Liver (tissue), 9 donors: ENCODE measurements around the gene RELA. TPM values are rescaled to one million over a fixed set of nuclear protein-coding genes. Genes with fewer than 3 reads are reported as not detected.

Experiments used
- DNase-seq: peaks from one replicate; pipeline ENCODE4 v3.0.0-alpha.2; 2017; ENCODE audit warnings: low spot score
- H3K27ac ChIP-seq, 2 donors: one replicate each; pipeline ENCODE4 v1.7.0; 2013; ENCODE audit warnings: inconsistent platforms in 2 of 2, low read length in 2 of 2, control low read depth in 1 of 2, low read depth in 1 of 2, mild to moderate bottlenecking in 1 of 2
- H3K27me3 ChIP-seq, 4 donors: one replicate each; pipeline versions ENCODE4 v1.6.1 to v1.7.0; 2013; ENCODE audit warnings: low read length in 3 of 4, inconsistent platforms in 1 of 4, mild to moderate bottlenecking in 1 of 4, moderate library complexity in 1 of 4; ENCODE audit not compliant: control insufficient read depth in 4 of 4, insufficient read depth in 4 of 4
- H3K36me3 ChIP-seq, 4 donors: one replicate each; pipeline versions ENCODE4 v1.6.1 to v1.7.0; 2013; ENCODE audit warnings: low read length in 3 of 4, mild to moderate bottlenecking in 3 of 4, low read depth in 1 of 4, moderate library complexity in 1 of 4; ENCODE audit not compliant: control insufficient read depth in 4 of 4, insufficient read depth in 3 of 4
- H3K4me1 ChIP-seq, 4 donors: one replicate each; pipeline versions ENCODE4 v1.6.1 to v1.7.0; 2013; ENCODE audit warnings: low read length in 3 of 4, mild to moderate bottlenecking in 3 of 4, moderate library complexity in 1 of 4; ENCODE audit not compliant: control insufficient read depth in 4 of 4, insufficient read depth in 4 of 4
- H3K4me3 ChIP-seq, 3 donors: one replicate each; pipeline versions ENCODE4 v1.6.1 to v1.7.0; 2013; ENCODE audit warnings: low read length in 3 of 3, control low read depth in 1 of 3, low read depth in 1 of 3, mild to moderate bottlenecking in 1 of 3
- H3K9ac ChIP-seq, 2 donors: one replicate each; pipeline ENCODE4 v1.7.0; 2013; ENCODE audit warnings: low read length in 2 of 2, mild to moderate bottlenecking in 2 of 2, moderate library complexity in 2 of 2, control low read depth in 1 of 2, low read depth in 1 of 2
- H3K9me3 ChIP-seq, 4 donors: one replicate each; pipeline versions ENCODE4 v1.6.1 to v1.7.0; 2013; ENCODE audit warnings: low read length in 3 of 4; ENCODE audit not compliant: control insufficient read depth in 4 of 4
- FOXA1 ChIP-seq: IDR thresholded peaks from 2 replicates; pipeline ENCODE4 v1.6.1; 2016; ENCODE audit warnings: antibody characterized with exemption
- FOXA2 ChIP-seq: IDR thresholded peaks from 2 replicates; pipeline ENCODE4 v1.6.1; 2016; ENCODE audit warnings: antibody characterized with exemption
- JUND ChIP-seq, 2 donors: IDR thresholded peaks; 2 replicates each; pipeline ENCODE4 v1.6.1; 2016; ENCODE audit warnings: antibody characterized with exemption in 2 of 2
- NR2F2 ChIP-seq: IDR thresholded peaks from 2 replicates; pipeline ENCODE4 v1.6.1; 2016; ENCODE audit warnings: antibody characterized with exemption
- RAD21 ChIP-seq, 2 donors: IDR thresholded peaks; 2 replicates each; pipeline ENCODE4 v1.6.1; 2016; ENCODE audit warnings: antibody characterized with exemption in 2 of 2, mild to moderate bottlenecking in 2 of 2
- SP1 ChIP-seq: IDR thresholded peaks from 2 replicates; pipeline ENCODE4 v1.6.1; 2018; ENCODE audit warnings: antibody characterized with exemption, mild to moderate bottlenecking
- YY1 ChIP-seq: IDR thresholded peaks from 2 replicates; pipeline ENCODE4 v1.6.1; 2016; ENCODE audit warnings: antibody characterized with exemption, mild to moderate bottlenecking
- WGBS: extraction: QIAGEN DNeasy Blood & Tissue Kit; methylation state at CpG from one replicate; pipeline ENCODE4 v1.1.7; 2013; 5-methylcytosine and 5-hydroxymethylcytosine counted together
- polyA plus RNA-seq, 2 donors: library from polyadenylated mRNA; stranded (reverse) in 1 of 2; unstranded in 1 of 2; fragments of 200-250 nt in 1 of 2; fragments of >200 nt in 1 of 2; fragmentation: Nextera tagmentation in 1 of 2; extraction: Ambion mirVana in 1 of 2; gene quantifications; one replicate each; pipeline versions ENCODE4 v1.2.1 to v1.2.3, GENCODE V29; 2013 to 2015
- total RNA-seq, 2 donors: library from RNA; depleted of rRNA; stranded (reverse); fragments of >200 nt; gene quantifications; one replicate each; pipeline ENCODE4 v1.2.3, GENCODE V29; 2014
- TF ChIP-seq, protein P1 (sequence below): fragments of 150-350 bp; IDR thresholded peaks from 2 replicates; pipeline ENCODE4 v1.5.1; 2017; ENCODE audit warnings: improper control_type of control experiment, low read depth, low read length; ENCODE audit not compliant: missing input control
- TF ChIP-seq, protein P2 (sequence below): IDR thresholded peaks from 2 replicates; pipeline ENCODE4 v1.6.1; 2016; ENCODE audit warnings: antibody characterized with exemption
- donor health status: healthy.
- donor health status: healthy.
- donor health status: healthy.
- donor health status: healthy.
- donor health status: healthy.

The RELA gene
- total and polyA plus RNA-seq, 4 donors = 11.1 to 30.7 (median 22.0) TPM

DNA sequence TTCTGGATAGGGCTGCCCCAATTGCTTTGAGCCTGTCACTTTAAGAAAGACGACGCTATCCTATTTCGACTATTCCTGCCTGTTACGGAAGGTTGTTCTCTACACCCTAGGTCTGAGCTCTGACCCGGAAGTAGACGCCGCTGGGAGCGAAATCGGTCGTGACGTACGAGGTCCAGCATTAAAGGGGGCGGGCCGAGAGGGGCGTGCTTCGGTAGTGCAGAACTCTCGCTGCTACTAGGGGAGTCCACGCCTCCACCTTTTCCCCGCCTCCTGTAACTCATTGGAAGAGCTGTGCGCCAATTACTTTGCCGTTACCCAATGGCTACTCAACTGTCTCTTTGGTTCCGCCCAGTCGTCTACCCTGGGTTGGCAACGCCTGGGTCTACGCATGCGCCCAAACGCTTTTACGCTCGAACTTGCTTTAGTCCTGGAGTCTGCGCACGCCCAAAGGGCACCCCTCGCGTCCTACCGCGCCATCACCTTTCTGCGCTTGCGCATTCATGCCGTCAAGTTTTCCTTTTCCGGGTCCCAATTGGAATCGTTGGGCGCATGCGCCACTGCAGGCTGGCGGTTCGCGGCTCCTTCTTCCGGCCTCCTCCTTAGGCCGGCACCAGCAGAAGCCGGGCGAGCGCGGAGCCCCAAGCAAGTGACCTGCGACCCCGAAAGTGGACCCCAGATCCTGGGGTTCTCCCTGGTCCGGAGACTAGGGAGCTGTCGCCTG, 47.3 kb downstream of the RELA start, which contains the start of gene PCNX3 (continued):
- TF ChIP-seq, protein P1, sequence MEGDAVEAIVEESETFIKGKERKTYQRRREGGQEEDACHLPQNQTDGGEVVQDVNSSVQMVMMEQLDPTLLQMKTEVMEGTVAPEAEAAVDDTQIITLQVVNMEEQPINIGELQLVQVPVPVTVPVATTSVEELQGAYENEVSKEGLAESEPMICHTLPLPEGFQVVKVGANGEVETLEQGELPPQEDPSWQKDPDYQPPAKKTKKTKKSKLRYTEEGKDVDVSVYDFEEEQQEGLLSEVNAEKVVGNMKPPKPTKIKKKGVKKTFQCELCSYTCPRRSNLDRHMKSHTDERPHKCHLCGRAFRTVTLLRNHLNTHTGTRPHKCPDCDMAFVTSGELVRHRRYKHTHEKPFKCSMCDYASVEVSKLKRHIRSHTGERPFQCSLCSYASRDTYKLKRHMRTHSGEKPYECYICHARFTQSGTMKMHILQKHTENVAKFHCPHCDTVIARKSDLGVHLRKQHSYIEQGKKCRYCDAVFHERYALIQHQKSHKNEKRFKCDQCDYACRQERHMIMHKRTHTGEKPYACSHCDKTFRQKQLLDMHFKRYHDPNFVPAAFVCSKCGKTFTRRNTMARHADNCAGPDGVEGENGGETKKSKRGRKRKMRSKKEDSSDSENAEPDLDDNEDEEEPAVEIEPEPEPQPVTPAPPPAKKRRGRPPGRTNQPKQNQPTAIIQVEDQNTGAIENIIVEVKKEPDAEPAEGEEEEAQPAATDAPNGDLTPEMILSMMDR = no peak
- peak; percentile 51 for TF ChIP-seq FOXA2
- TF ChIP-seq, protein P2, sequence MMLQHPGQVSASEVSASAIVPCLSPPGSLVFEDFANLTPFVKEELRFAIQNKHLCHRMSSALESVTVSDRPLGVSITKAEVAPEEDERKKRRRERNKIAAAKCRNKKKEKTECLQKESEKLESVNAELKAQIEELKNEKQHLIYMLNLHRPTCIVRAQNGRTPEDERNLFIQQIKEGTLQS = no peak

DNA sequence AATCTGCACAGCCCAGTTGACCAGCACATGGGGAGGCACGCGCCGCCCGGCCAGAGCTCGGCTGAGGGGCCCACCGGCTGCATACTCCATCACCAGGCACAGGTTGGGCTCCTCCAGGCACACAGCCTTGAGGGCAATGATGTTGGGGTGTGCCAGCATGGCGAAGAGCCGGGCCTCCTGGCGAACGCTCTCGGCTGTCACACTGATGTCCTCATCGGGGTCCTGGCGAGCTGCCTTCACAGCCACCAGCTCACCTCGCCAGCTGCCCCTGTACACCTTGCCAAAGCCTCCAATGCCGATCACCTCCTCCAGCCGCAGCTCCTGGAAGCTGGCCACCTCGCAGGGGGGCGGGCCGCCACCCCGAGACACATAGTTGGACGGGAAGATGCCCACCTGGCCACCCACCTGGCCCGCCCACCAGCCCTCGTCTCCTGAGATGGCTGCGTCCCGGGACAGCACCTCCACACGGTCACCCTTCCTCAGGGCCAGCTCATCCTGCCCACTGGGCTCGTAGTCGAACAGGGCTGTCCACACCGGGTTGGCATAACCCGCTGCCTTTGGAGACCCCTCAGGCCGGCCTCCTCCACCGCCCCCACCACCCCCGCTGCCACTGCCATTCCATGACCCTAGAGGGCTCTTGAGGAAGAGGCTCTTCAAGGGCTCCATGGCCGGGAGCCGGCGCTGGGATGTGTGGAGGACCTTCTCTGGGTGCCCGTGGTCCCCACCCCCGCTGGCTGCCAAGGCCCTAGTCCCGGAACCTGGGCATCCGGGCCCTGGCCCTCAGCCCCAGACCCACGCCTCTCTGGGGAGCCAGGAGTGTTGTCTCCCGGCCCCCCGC, 49.4 kb downstream of the RELA start:
- H3K36me3 ChIP-seq = peaks cover 3 to 13% (median 6%) of the 10 kb centered on the region in 4 donors
- DNase-seq = no peak
- H3K4me1 ChIP-seq = peaks cover 15 to 60% (median 47%) of the 10 kb centered on the region in 4 donors
- WGBS = 13% methylated on average over 43 of the region's 43 CpGs
- peak overlapping the region; percentile 60 to 96 for H3K27ac ChIP-seq
- peak overlapping the region; percentile 80 to 90 (median 83) for H3K4me3 ChIP-seq
- H3K27me3 ChIP-seq = no peaks in the 10 kb centered on the region
- peak overlapping the region; percentile 64 to 76 for H3K9ac ChIP-seq
- no peaks in the 10 kb centered on the region for H3K9me3 ChIP-seq
- TF ChIP-seq, protein P2 = no peak
- TF ChIP-seq NR2F2 = no peak

DNA sequence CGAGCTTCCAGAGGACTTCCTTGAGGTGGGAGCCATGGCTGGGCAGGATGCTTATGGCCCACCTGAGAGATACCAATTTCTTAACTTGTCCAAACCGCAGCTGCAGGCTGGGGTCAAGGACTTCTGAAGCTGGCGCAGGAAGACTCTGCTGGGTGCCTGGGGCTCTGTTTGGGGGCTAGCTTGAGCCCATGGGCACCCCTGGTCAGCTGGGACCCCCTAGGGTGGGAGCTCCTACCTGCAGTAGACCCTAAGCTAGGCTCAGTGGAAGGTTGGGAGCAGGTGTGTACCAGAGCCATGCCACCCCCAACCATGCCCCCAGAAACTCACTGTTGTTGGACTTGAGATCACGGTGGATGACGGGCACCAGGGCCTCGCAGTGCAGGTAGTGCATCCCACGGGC, 50.0 kb downstream of the RELA start:
- H3K36me3 ChIP-seq = peaks cover 0 to 16% (median 2%) of the 10 kb centered on the region in 4 donors
- H3K4me3 ChIP-seq = peak overlapping the region; percentile 80 to 90 (median 83)
- H3K27me3 ChIP-seq = no peaks in the 10 kb centered on the region
- no peaks in the 10 kb centered on the region for H3K9me3 ChIP-seq
- H3K27ac ChIP-seq = peak overlapping the region; percentile 60 to 96
- TF ChIP-seq YY1 = no peak
- TF ChIP-seq FOXA1 = no peak
- TF ChIP-seq JUND (IDR thresholded peaks at IDR 0.05) = no peak
- no peak for TF ChIP-seq RAD21 (IDR thresholded peaks at IDR 0.05)
- no peak for TF ChIP-seq NR2F2
- no peak for TF ChIP-seq SP1
- peaks cover 15 to 62% (median 47%) of the 10 kb centered on the region in 4 donors for H3K4me1 ChIP-seq
- WGBS = 50% methylated on average over 7 of the region's 7 CpGs
- H3K9ac ChIP-seq = peak overlapping the region in 1 of 2 donors; percentile 69
- no peak for DNase-seq
